Inferior parietal cortex (tissue), 1 donor: ENCODE measurements around the gene ASAH2.
A peak's percentile ranks its signal among the peaks of the same experiment; 100 is the strongest.
"Not testable (repeated sequence)": the region's sequence is repeated elsewhere in the genome, so short reads cannot be mapped to it uniquely, and the experiment has no call there.

Experiments used
- DNase-seq: peaks from one replicate; pipeline ENCODE4 v3.0.0-alpha.2; 2016; ENCODE audit errors: extremely low spot score

ASAH2 gene

DNA sequence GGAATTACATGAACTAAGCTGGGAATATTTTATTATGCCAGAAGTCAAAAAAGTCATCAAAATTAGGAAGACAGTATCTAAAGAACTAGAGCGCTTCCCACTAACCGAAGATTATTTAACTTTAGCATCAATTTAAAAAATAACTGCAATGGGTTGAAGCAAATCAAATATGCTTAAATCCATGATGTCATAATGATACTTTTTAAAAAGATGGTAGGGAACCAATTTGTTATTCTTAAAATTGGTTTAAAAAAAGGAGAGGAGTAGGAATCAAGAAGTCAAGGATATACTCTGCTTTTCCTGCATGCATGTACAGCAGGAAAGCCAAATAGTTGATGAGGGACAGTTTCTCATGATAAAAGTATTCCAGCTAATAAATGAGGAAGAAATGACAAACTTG lies 3.2 kb upstream of the ASAH2 start:
- no peak for DNase-seq

DNA sequence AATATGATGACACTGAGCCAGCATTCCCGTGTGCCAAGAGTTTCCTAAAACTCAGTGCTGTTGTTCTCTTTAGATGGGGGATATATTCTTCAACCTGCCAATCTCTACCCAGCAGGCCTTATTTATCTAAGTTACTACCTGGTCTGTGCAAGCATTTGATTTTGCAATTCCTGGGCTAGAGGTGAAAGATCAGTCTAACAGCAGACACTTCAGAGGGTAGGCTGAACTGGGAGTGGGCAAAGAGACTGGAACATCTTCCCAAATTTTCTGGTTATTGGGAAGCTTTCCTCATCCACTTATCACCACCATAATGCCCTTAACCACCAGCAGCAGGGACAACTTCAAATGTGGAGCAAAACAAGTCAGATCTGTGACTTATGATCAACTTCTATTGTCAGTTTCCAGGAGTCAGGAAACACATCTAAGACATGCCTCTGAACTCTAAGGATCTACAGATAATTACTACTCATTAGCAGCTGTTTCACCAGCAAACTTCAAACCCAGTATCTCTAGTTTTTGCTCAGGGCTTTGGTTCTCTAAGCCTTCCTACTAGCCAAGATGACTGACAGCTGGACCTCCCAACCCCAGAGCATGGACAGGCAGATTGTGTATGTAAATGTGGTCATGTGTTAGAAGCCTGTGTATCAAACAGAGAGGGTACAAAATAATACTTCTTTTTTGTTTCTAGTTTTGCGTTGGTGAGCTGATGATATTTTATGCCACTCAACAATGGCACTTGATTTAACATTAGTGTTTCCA lies 1.0 kb downstream of the ASAH2 start:
- no peak for DNase-seq

DNA sequence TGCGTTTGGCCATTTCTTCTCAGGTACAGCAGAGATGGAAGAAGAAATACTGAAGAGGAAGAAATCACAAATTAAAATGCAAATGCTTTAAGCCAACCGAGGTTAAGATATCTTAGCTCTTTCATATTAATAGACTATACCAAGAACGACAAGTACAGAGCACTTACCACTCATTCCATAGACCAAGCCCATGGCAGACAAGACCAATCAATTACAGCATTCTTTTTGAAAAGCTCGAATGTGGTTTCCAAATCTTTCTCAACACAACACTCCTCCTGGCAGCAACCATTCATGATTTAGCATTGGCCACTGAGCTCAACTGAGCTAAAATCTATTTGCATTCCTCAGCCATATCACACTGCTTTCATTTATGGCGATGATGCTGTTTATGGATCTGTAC lies 2.7 kb downstream of the ASAH2 start:
- no peak for DNase-seq

- no peak for DNase-seq
Observed at GRCh38 chr10:50248062-50248461, 3.3 kb downstream of the ASAH2 start.

GRCh38 chr10:50244201-50244600 lies 7.1 kb downstream of the ASAH2 start:
- DNase-seq = no peak

- no peak for DNase-seq
Observed at GRCh38 chr10:50242777-50243176, 8.5 kb downstream of the ASAH2 start.

DNA sequence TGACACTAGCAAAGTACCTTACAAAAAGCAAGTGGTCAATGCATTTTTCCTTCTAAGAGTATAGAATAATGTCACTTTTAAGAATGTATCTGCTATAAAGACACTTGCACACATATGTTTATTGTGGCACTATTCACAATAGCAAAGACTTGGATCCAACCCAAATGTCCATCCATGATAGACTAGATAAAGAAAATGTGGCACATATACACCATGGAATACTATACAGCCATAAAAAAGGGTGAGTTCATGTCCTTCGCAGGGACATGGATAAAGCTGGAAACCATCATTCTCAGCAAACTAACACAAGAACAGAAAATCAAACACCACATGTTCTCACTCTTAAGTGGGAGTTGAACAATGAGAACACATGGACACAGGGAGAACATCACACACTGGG lies 9.8 kb downstream of the ASAH2 start:
- not testable (repeated sequence) for DNase-seq

- no peak for DNase-seq
Observed at GRCh38 chr10:50234486-50234885, 16.8 kb downstream of the ASAH2 start.

GRCh38 chr10:50232261-50232639 lies 19.1 kb downstream of the ASAH2 start:
- DNase-seq = no peak

GRCh38 chr10:50231515-50232260 lies 19.6 kb downstream of the ASAH2 start:
- no peak for DNase-seq

DNA sequence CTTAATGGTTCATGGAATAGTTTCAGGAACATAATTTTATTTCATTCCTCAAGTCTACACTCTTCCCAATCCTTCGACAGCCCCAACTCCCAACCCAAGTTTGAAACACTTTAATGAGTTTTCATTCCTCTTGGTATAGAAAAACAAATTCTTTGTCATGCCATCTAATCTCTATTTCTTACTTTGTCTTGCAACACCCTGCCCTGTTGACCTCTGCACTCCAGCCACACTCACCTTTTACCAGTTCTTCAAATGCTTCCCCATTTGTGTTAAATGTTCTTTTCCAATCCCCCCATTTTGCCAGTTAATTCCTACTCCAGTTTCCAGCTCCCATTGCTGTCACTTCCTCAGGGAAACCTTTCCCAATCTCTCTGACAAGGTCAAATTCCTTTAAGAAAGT lies 21.9 kb downstream of the ASAH2 start:
- no peak for DNase-seq

DNA sequence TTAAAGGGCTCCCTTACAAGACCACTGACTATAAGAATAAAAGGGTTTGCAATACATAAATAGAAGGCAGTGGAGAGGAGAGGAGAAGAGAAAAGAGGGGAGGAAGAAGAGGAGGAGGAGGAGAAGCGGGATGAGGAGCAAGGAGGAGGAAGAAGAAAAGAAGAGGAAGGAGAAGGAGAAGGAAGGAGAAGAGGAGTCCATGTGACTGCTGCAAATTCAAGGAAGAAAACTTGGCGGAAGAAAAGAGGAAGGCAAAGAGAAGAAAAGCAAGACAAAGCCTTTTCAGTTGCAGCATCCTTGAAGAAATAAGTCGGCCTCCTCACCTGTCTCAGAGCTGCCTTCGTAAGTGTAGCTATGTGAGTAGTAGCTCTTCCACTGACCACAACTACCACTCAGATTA lies 22.6 kb downstream of the ASAH2 start:
- no peak for DNase-seq

GRCh38 chr10:50226610-50227009 lies 24.7 kb downstream of the ASAH2 start:
- no peak for DNase-seq

DNA sequence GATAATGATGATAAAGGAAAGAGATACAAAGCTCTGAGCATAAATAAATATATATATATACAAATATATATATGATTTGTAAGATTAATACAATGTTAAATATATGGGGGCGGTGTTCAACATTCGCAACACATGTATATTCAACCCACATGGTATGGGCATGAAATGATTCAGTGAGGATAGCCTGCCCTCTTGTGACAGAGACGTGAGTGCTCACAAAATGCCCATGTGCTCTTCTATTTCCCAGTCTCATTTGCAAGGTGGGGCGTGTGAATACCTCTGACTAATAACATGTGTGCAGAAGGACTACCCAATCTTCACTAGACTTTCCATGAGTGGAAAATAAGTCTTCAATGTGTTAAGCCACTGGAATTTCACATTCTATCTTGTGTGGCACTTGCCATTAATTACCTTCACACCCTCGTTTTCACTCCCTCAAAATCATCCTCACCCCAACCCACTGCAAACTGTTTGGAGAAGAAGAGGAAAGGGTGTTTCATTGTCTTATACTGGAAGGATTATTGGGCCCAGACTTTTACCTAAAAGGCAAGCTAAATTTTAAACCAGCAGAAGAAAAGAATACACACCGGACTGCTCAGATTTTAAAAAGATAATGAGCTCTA lies 26.9 kb downstream of the ASAH2 start:
- peak; percentile 45 for DNase-seq

DNA sequence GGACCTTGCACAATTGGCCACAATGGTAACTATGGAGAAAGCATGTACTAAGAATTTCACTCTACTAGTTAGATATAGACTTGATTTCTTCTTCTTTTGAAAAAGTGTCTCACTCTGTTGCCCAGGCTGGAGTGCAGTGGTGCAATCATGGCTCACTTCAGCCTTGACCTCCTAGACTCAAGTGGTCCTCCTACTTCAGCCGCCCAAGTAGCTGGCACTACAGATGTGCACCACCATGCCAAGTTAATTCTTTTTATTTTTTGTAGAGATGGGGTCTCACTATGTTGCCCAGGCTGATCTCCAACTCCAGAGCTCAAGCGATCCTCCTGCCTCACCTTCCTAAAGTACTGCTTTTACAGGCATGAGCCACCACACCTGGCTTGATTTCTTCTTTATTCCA lies 29.1 kb downstream of the ASAH2 start:
- no peak for DNase-seq

GRCh38 chr10:50221470-50221869 lies 29.8 kb downstream of the ASAH2 start:
- no peak for DNase-seq

- DNase-seq = no peak
Observed at GRCh38 chr10:50219646-50220045, 31.7 kb downstream of the ASAH2 start.

DNA sequence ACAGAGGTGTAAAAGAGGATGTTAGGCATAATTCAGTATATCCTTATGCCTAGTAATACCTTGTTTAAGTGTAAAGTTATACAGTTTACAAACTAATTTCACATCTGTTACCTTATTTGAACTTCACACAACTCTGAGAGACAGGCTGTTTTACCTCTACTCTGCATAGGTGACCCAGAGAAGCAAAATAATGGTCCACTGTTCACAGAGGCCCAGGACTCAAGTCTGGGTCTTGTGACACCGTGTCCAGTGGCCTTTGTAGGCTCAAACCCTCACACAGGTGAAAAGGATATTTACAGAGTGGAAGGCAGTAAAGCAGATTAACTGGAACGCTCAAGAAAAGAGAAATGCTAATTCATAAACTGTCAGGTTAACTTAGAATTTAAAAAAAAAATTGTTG lies 32.1 kb downstream of the ASAH2 start:
- DNase-seq = no peak

GRCh38 chr10:50216894-50217293 lies 34.4 kb downstream of the ASAH2 start:
- DNase-seq = no peak

DNA sequence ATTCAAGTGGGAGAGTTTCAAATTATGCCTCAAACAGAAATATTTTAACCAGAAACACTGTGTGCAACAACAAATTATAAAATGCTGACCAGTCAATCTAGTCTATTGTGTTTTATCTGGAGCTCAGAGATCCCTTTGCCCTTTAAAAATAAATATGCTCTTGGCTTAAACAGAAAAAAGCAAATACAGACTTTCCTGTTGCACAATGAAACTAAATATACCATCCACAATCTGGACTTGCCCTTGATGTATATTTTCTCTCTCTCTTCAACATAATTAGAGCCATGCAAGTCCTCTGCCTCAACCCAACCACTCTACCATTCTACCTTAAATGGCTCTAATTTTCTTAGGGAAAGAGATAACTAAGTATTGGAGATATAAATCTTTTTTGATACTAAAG lies 34.9 kb downstream of the ASAH2 start:
- no peak for DNase-seq

DNA sequence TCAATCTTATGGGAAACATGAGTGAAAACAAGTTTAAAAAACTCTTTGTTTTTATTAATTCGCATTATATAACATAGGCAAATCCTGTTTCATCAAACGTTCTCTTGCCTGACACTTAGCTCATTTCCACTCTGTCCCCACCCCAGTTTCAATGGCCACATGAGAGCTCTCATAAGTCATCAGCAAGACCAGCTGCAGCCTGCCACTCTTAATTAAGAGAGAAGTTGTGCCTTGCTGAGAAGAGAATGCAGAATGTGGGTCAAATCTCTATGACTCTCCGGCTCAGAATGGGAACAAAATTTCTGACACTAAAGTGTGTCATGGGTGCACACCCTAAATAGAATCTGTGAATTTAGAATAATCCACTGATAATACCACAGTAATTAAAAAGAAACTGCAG lies 39.6 kb downstream of the ASAH2 start:
- no peak for DNase-seq

DNA sequence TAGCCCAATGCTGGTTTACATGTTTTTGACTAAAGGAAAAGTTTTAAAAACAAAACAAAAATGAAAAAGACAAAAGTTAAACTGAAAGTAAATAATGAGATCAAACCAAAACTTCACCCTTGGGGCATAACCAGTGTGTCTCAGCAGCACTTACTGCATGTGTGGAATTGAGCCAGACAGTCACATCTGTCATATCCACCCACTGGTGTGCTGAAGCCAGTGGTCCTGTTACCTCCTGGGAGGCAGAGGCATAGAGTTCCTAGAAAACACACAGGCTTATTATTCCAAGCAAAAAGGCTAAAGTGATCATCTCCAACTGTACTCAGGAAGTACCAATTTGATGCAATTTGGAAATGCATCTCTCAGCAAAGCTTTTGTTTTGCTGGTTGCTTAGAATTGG lies 40.4 kb downstream of the ASAH2 start:
- no peak for DNase-seq
